ENCODE data around the gene LHCGR.

Gene LHCGR

GRCh38 chr2:48725696-48726494 is 29.6 kb downstream of the LHCGR start:
- Histone ChIP-seq H3K4me1 (ENCODE audit: control insufficient read depth, insufficient read depth, low read length, poor library complexity, severe bottlenecking) (no peaks in the 10 kb centered on the region), H3K4me3 (ENCODE audit: extremely low read depth, insufficient read depth, low read length, poor library complexity, severe bottlenecking) (no peak overlapping the region), H3K9me3 (ENCODE audit: control insufficient read depth, low read length) (no peaks in the 10 kb centered on the region), H3K27ac (ENCODE audit: low read depth, low read length, severe bottlenecking) (no peak overlapping the region), H3K36me3 (ENCODE audit: control insufficient read depth, insufficient read depth, low read length) (no peaks in the 10 kb centered on the region)
- 59 to 73% methylated on average over 3 of the region's 7 CpGs for WGBS, 2 experiments (ENCODE audit: insufficient coverage in 2 of 2)

GRCh38 chr2:48724278-48724677 is 31.2 kb downstream of the LHCGR start:
- H3K4me3 ChIP-seq (ENCODE audit: extremely low read depth, insufficient read depth, low read length, poor library complexity, severe bottlenecking), result no peak overlapping the region
- H3K4me1 ChIP-seq (ENCODE audit: control insufficient read depth, insufficient read depth, low read length, poor library complexity, severe bottlenecking), result peaks cover 9% of the 10 kb centered on the region
- H3K27ac ChIP-seq (ENCODE audit: low read depth, low read length, severe bottlenecking), result no peak overlapping the region
- no peaks in the 10 kb centered on the region for H3K9me3 ChIP-seq (ENCODE audit: control insufficient read depth, low read length)
- H3K36me3 ChIP-seq (ENCODE audit: control insufficient read depth, insufficient read depth, low read length), result no peaks in the 10 kb centered on the region
- 83 to 100% methylated on average over 1 of the region's 2 CpGs for WGBS, 2 experiments (ENCODE audit: insufficient coverage in 2 of 2)

- no peak overlapping the region for H3K27ac ChIP-seq (ENCODE audit: low read depth, low read length, severe bottlenecking)
- H3K4me1 ChIP-seq (ENCODE audit: control insufficient read depth, insufficient read depth, low read length, poor library complexity, severe bottlenecking), result peaks cover 11% of the 10 kb centered on the region
- H3K36me3 ChIP-seq (ENCODE audit: control insufficient read depth, insufficient read depth, low read length), result no peaks in the 10 kb centered on the region
- no peaks in the 10 kb centered on the region for H3K9me3 ChIP-seq (ENCODE audit: control insufficient read depth, low read length)
- no peak overlapping the region for H3K4me3 ChIP-seq (ENCODE audit: extremely low read depth, insufficient read depth, low read length, poor library complexity, severe bottlenecking)
These were observed 32.4 kb downstream of the LHCGR start for GRCh38 chr2:48723129-48723528.

- H3K27ac ChIP-seq (ENCODE audit: low read depth, low read length, severe bottlenecking), result no peak overlapping the region
- H3K9me3 ChIP-seq (ENCODE audit: control insufficient read depth, low read length), result no peaks in the 10 kb centered on the region
- 100% methylated on average over 1 of the region's 1 CpG; no CpG with 5 or more reads in 1 of the 2 experiments for WGBS, 2 experiments (ENCODE audit: insufficient coverage in 2 of 2)
- peaks cover 11% of the 10 kb centered on the region for H3K4me1 ChIP-seq (ENCODE audit: control insufficient read depth, insufficient read depth, low read length, poor library complexity, severe bottlenecking)
- no peak overlapping the region for H3K4me3 ChIP-seq (ENCODE audit: extremely low read depth, insufficient read depth, low read length, poor library complexity, severe bottlenecking)
- H3K36me3 ChIP-seq (ENCODE audit: control insufficient read depth, insufficient read depth, low read length), result no peaks in the 10 kb centered on the region
These were observed 33.1 kb downstream of the LHCGR start for GRCh38 chr2:48722391-48722790.

- Histone ChIP-seq H3K4me3 (ENCODE audit: extremely low read depth, insufficient read depth, low read length, poor library complexity, severe bottlenecking) (no peak overlapping the region), H3K4me1 (ENCODE audit: control insufficient read depth, insufficient read depth, low read length, poor library complexity, severe bottlenecking) (peaks cover 11% of the 10 kb centered on the region)
- 95 to 100% methylated on average over 2 of the region's 2 CpGs for WGBS, 2 experiments (ENCODE audit: insufficient coverage in 2 of 2)
These were observed 34.4 kb downstream of the LHCGR start for GRCh38 chr2:48721158-48721557.

GRCh38 chr2:48719480-48720177 is 35.9 kb downstream of the LHCGR start:
- no peaks in the 10 kb centered on the region for H3K9me3 ChIP-seq (ENCODE audit: control insufficient read depth, low read length)
- no peaks in the 10 kb centered on the region for H3K36me3 ChIP-seq (ENCODE audit: control insufficient read depth, insufficient read depth, low read length)
- peaks cover 11% of the 10 kb centered on the region for H3K4me1 ChIP-seq (ENCODE audit: control insufficient read depth, insufficient read depth, low read length, poor library complexity, severe bottlenecking)
- no peak overlapping the region for H3K4me3 ChIP-seq (ENCODE audit: extremely low read depth, insufficient read depth, low read length, poor library complexity, severe bottlenecking)
- no peak overlapping the region for H3K27ac ChIP-seq (ENCODE audit: low read depth, low read length, severe bottlenecking)
- 62% methylated on average over 2 of the region's 3 CpGs; no CpG with 5 or more reads in 1 of the 2 experiments for WGBS, 2 experiments (ENCODE audit: insufficient coverage in 2 of 2)

More at GRCh38 chr2:48721158-48721557, 34.4 kb downstream of the LHCGR start:
- Histone ChIP-seq H3K36me3 (ENCODE audit: control insufficient read depth, insufficient read depth, low read length) (no peaks in the 10 kb centered on the region), H3K9me3 (ENCODE audit: control insufficient read depth, low read length) (no peaks in the 10 kb centered on the region), H3K27ac (ENCODE audit: low read depth, low read length, severe bottlenecking) (no peak overlapping the region)

GRCh38 chr2:48717846-48718245 is 37.7 kb downstream of the LHCGR start:
- H3K4me1 ChIP-seq (ENCODE audit: control insufficient read depth, insufficient read depth, low read length, poor library complexity, severe bottlenecking), result peaks cover 14% of the 10 kb centered on the region
- H3K4me3 ChIP-seq (ENCODE audit: extremely low read depth, insufficient read depth, low read length, poor library complexity, severe bottlenecking), result no peak overlapping the region
- H3K36me3 ChIP-seq (ENCODE audit: control insufficient read depth, insufficient read depth, low read length), result no peaks in the 10 kb centered on the region
- no CpG with 5 or more reads among the region's 3 CpGs for WGBS, 2 experiments (ENCODE audit: insufficient coverage in 2 of 2)
- H3K27ac ChIP-seq (ENCODE audit: low read depth, low read length, severe bottlenecking), result no peak overlapping the region
- no peaks in the 10 kb centered on the region for H3K9me3 ChIP-seq (ENCODE audit: control insufficient read depth, low read length)

GRCh38 chr2:48715956-48716355 is 39.6 kb downstream of the LHCGR start:
- no peak overlapping the region for H3K4me3 ChIP-seq (ENCODE audit: extremely low read depth, insufficient read depth, low read length, poor library complexity, severe bottlenecking)
- no peaks in the 10 kb centered on the region for H3K36me3 ChIP-seq (ENCODE audit: control insufficient read depth, insufficient read depth, low read length)
- peaks cover 14% of the 10 kb centered on the region for H3K4me1 ChIP-seq (ENCODE audit: control insufficient read depth, insufficient read depth, low read length, poor library complexity, severe bottlenecking)
- H3K27ac ChIP-seq (ENCODE audit: low read depth, low read length, severe bottlenecking), result no peak overlapping the region
- no peaks in the 10 kb centered on the region for H3K9me3 ChIP-seq (ENCODE audit: control insufficient read depth, low read length)
- WGBS, 2 experiments (ENCODE audit: insufficient coverage in 2 of 2), result 75 to 100% methylated on average over 1 of the region's 1 CpG

- H3K36me3 ChIP-seq (ENCODE audit: control insufficient read depth, insufficient read depth, low read length), result no peaks in the 10 kb centered on the region
- no peaks in the 10 kb centered on the region for H3K9me3 ChIP-seq (ENCODE audit: control insufficient read depth, low read length)
- H3K4me1 ChIP-seq (ENCODE audit: control insufficient read depth, insufficient read depth, low read length, poor library complexity, severe bottlenecking), result peaks cover 14% of the 10 kb centered on the region
- WGBS, 2 experiments (ENCODE audit: insufficient coverage in 2 of 2), result 88 to 91% methylated on average over 2 of the region's 7 CpGs
- H3K4me3 ChIP-seq (ENCODE audit: extremely low read depth, insufficient read depth, low read length, poor library complexity, severe bottlenecking), result no peak overlapping the region
- H3K27ac ChIP-seq (ENCODE audit: low read depth, low read length, severe bottlenecking), result no peak overlapping the region
These were observed 40.3 kb downstream of the LHCGR start for GRCh38 chr2:48715042-48715899.

GRCh38 chr2:48714245-48714644 is 41.3 kb downstream of the LHCGR start:
- WGBS, 2 experiments (ENCODE audit: insufficient coverage in 2 of 2), result no CpG with 5 or more reads among the region's 2 CpGs
- Histone ChIP-seq H3K36me3 (ENCODE audit: control insufficient read depth, insufficient read depth, low read length) (no peaks in the 10 kb centered on the region), H3K9me3 (ENCODE audit: control insufficient read depth, low read length) (no peaks in the 10 kb centered on the region), H3K4me3 (ENCODE audit: extremely low read depth, insufficient read depth, low read length, poor library complexity, severe bottlenecking) (no peak overlapping the region), H3K27ac (ENCODE audit: low read depth, low read length, severe bottlenecking) (no peak overlapping the region), H3K4me1 (ENCODE audit: control insufficient read depth, insufficient read depth, low read length, poor library complexity, severe bottlenecking) (peaks cover 5% of the 10 kb centered on the region)

Measured in mesodermal cell (in vitro differentiated cells).